Prostate gland (tissue), 2 donors: ENCODE measurements around the gene CYTH1.

Source experiments
- POLR2AphosphoS5 ChIP-seq: sonication (generic); formaldehyde crosslinking; IDR thresholded peaks from one replicate; pipeline ENCODE4 v1.6.1; 2017; ENCODE audit warnings: antibody characterized with exemption
- TF ChIP-seq, protein P1 (sequence below), 4 experiments: fragments of 200-600 bp in 2 of 4; fragments of 450-650 bp in 2 of 4; sonication (generic) in 2 of 4; IDR thresholded peaks; 1 replicate in 3 of 4; 2 replicates in 1 of 4; pipeline ENCODE4 v1.5.1; 2016 to 2019; ENCODE audit warnings: antibody characterized with exemption in 4 of 4, mild to moderate bottlenecking in 2 of 4, moderate library complexity in 2 of 4

DNA sequence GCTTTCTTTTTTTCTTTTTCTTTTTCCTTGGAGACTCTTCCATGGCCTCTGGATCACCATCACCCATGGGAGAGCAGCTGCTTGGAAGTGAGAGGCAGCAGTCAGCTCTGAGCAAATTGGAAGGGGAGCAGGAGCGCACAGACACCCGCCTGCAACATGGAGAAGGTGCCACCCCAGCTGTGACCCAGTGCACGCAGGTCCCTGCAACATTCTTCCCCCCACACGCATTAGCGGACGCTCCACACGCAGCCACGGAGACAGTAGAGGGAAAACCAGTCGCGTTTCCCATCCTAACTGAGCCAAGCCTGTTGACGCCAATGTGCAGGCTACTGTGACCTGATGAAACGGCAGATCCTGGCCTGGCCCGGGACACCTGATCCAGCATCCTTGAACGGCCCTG is 20.4 kb upstream of the CYTH1 start:
- TF ChIP-seq, protein P1, sequence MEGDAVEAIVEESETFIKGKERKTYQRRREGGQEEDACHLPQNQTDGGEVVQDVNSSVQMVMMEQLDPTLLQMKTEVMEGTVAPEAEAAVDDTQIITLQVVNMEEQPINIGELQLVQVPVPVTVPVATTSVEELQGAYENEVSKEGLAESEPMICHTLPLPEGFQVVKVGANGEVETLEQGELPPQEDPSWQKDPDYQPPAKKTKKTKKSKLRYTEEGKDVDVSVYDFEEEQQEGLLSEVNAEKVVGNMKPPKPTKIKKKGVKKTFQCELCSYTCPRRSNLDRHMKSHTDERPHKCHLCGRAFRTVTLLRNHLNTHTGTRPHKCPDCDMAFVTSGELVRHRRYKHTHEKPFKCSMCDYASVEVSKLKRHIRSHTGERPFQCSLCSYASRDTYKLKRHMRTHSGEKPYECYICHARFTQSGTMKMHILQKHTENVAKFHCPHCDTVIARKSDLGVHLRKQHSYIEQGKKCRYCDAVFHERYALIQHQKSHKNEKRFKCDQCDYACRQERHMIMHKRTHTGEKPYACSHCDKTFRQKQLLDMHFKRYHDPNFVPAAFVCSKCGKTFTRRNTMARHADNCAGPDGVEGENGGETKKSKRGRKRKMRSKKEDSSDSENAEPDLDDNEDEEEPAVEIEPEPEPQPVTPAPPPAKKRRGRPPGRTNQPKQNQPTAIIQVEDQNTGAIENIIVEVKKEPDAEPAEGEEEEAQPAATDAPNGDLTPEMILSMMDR (IDR thresholded peaks at IDR 0.05), result no peak
- no peak for TF ChIP-seq POLR2AphosphoS5
